Measurements from ENCODE around the gene LRP1B.

The LRP1B gene

GRCh38 chr2:141062031-141062430, 1068.8 kb downstream of the LRP1B start:
- DNase-seq: no peak
- Histone ChIP-seq H3K4me1 (ENCODE audit: control insufficient read depth, insufficient read depth, low read length, poor library complexity, severe bottlenecking) (no peaks in the 10 kb centered on the region), H3K27ac (ENCODE audit: insufficient read depth, low read length, poor library complexity, severe bottlenecking) (no peak overlapping the region), H3K9me3 (ENCODE audit: control insufficient read depth, low read length) (no peaks in the 10 kb centered on the region), H3K27me3 (replicated peaks; ENCODE audit: control insufficient read depth, insufficient read depth, low read length, poor library complexity, severe bottlenecking) (no peaks in the 10 kb centered on the region), H3K36me3 (ENCODE audit: control insufficient read depth, insufficient read depth, low read length) (no peaks in the 10 kb centered on the region), H3K4me3 (ENCODE audit: insufficient read depth, low read depth, low read length, poor library complexity, severe bottlenecking) (no peak overlapping the region)

GRCh38 chr2:141058556-141058955, 1072.3 kb downstream of the LRP1B start:
- Histone ChIP-seq H3K9me3 (ENCODE audit: control insufficient read depth, low read length) (no peaks in the 10 kb centered on the region), H3K36me3 (ENCODE audit: control insufficient read depth, insufficient read depth, low read length) (no peaks in the 10 kb centered on the region), H3K27me3 (replicated peaks; ENCODE audit: control insufficient read depth, insufficient read depth, low read length, poor library complexity, severe bottlenecking) (no peaks in the 10 kb centered on the region), H3K27ac (ENCODE audit: insufficient read depth, low read length, poor library complexity, severe bottlenecking) (no peak overlapping the region), H3K4me3 (ENCODE audit: insufficient read depth, low read depth, low read length, poor library complexity, severe bottlenecking) (no peak overlapping the region), H3K4me1 (ENCODE audit: control insufficient read depth, insufficient read depth, low read length, poor library complexity, severe bottlenecking) (no peaks in the 10 kb centered on the region)
- no peak for DNase-seq

GRCh38 chr2:141055531-141055930, 1075.3 kb downstream of the LRP1B start:
- no peaks in the 10 kb centered on the region for H3K36me3 ChIP-seq (ENCODE audit: control insufficient read depth, insufficient read depth, low read length)
- no peak overlapping the region for H3K27ac ChIP-seq (ENCODE audit: insufficient read depth, low read length, poor library complexity, severe bottlenecking)
- H3K4me1 ChIP-seq (ENCODE audit: control insufficient read depth, insufficient read depth, low read length, poor library complexity, severe bottlenecking): no peaks in the 10 kb centered on the region
- DNase-seq: no peak
- no peaks in the 10 kb centered on the region for H3K27me3 ChIP-seq (replicated peaks; ENCODE audit: control insufficient read depth, insufficient read depth, low read length, poor library complexity, severe bottlenecking)
- H3K4me3 ChIP-seq (ENCODE audit: insufficient read depth, low read depth, low read length, poor library complexity, severe bottlenecking): no peak overlapping the region
- no peaks in the 10 kb centered on the region for H3K9me3 ChIP-seq (ENCODE audit: control insufficient read depth, low read length)

- Histone ChIP-seq H3K36me3 (ENCODE audit: control insufficient read depth, insufficient read depth, low read length) (no peaks in the 10 kb centered on the region), H3K27me3 (replicated peaks; ENCODE audit: control insufficient read depth, insufficient read depth, low read length, poor library complexity, severe bottlenecking) (no peaks in the 10 kb centered on the region), H3K4me1 (ENCODE audit: control insufficient read depth, insufficient read depth, low read length, poor library complexity, severe bottlenecking) (no peaks in the 10 kb centered on the region), H3K9me3 (ENCODE audit: control insufficient read depth, low read length) (no peaks in the 10 kb centered on the region), H3K27ac (ENCODE audit: insufficient read depth, low read length, poor library complexity, severe bottlenecking) (no peak overlapping the region), H3K4me3 (ENCODE audit: insufficient read depth, low read depth, low read length, poor library complexity, severe bottlenecking) (no peak overlapping the region)
- no peak for DNase-seq
These were observed 1081.9 kb downstream of the LRP1B start for GRCh38 chr2:141048951-141049350.

- Histone ChIP-seq H3K36me3 (ENCODE audit: control insufficient read depth, insufficient read depth, low read length) (no peaks in the 10 kb centered on the region), H3K4me3 (ENCODE audit: insufficient read depth, low read depth, low read length, poor library complexity, severe bottlenecking) (no peak overlapping the region), H3K9me3 (ENCODE audit: control insufficient read depth, low read length) (no peaks in the 10 kb centered on the region), H3K4me1 (ENCODE audit: control insufficient read depth, insufficient read depth, low read length, poor library complexity, severe bottlenecking) (no peaks in the 10 kb centered on the region), H3K27ac (ENCODE audit: insufficient read depth, low read length, poor library complexity, severe bottlenecking) (no peak overlapping the region), H3K27me3 (replicated peaks; ENCODE audit: control insufficient read depth, insufficient read depth, low read length, poor library complexity, severe bottlenecking) (no peaks in the 10 kb centered on the region)
- no peak for DNase-seq
These were observed 1089.5 kb downstream of the LRP1B start for GRCh38 chr2:141041281-141041680.

GRCh38 chr2:141038341-141038740, 1092.5 kb downstream of the LRP1B start:
- no peaks in the 10 kb centered on the region for H3K27me3 ChIP-seq (replicated peaks; ENCODE audit: control insufficient read depth, insufficient read depth, low read length, poor library complexity, severe bottlenecking)

GRCh38 chr2:141037361-141037760, 1093.5 kb downstream of the LRP1B start:
- H3K27me3 ChIP-seq (replicated peaks; ENCODE audit: control insufficient read depth, insufficient read depth, low read length, poor library complexity, severe bottlenecking): no peaks in the 10 kb centered on the region
- DNase-seq: no peak
- H3K4me1 ChIP-seq (ENCODE audit: control insufficient read depth, insufficient read depth, low read length, poor library complexity, severe bottlenecking): no peaks in the 10 kb centered on the region
- H3K4me3 ChIP-seq (ENCODE audit: insufficient read depth, low read depth, low read length, poor library complexity, severe bottlenecking): no peak overlapping the region
- H3K36me3 ChIP-seq (ENCODE audit: control insufficient read depth, insufficient read depth, low read length): no peaks in the 10 kb centered on the region
- no peak overlapping the region for H3K27ac ChIP-seq (ENCODE audit: insufficient read depth, low read length, poor library complexity, severe bottlenecking)
- no peaks in the 10 kb centered on the region for H3K9me3 ChIP-seq (ENCODE audit: control insufficient read depth, low read length)

More at GRCh38 chr2:141038341-141038740, 1092.5 kb downstream of the LRP1B start:
- Histone ChIP-seq H3K36me3 (ENCODE audit: control insufficient read depth, insufficient read depth, low read length) (no peaks in the 10 kb centered on the region), H3K4me3 (ENCODE audit: insufficient read depth, low read depth, low read length, poor library complexity, severe bottlenecking) (no peak overlapping the region), H3K4me1 (ENCODE audit: control insufficient read depth, insufficient read depth, low read length, poor library complexity, severe bottlenecking) (no peaks in the 10 kb centered on the region), H3K27ac (ENCODE audit: insufficient read depth, low read length, poor library complexity, severe bottlenecking) (no peak overlapping the region), H3K9me3 (ENCODE audit: control insufficient read depth, low read length) (no peaks in the 10 kb centered on the region)
- DNase-seq: no peak

- Histone ChIP-seq H3K4me3 (ENCODE audit: insufficient read depth, low read depth, low read length, poor library complexity, severe bottlenecking) (no peak overlapping the region), H3K27ac (ENCODE audit: insufficient read depth, low read length, poor library complexity, severe bottlenecking) (no peak overlapping the region), H3K4me1 (ENCODE audit: control insufficient read depth, insufficient read depth, low read length, poor library complexity, severe bottlenecking) (no peaks in the 10 kb centered on the region), H3K9me3 (ENCODE audit: control insufficient read depth, low read length) (no peaks in the 10 kb centered on the region), H3K27me3 (replicated peaks; ENCODE audit: control insufficient read depth, insufficient read depth, low read length, poor library complexity, severe bottlenecking) (no peaks in the 10 kb centered on the region), H3K36me3 (ENCODE audit: control insufficient read depth, insufficient read depth, low read length) (no peaks in the 10 kb centered on the region)
- DNase-seq: no peak
These were observed 1094.9 kb downstream of the LRP1B start for GRCh38 chr2:141035846-141036420.

GRCh38 chr2:141029428-141030078, 1101.3 kb downstream of the LRP1B start:
- H3K27ac ChIP-seq (ENCODE audit: insufficient read depth, low read length, poor library complexity, severe bottlenecking): no peak overlapping the region
- H3K4me1 ChIP-seq (ENCODE audit: control insufficient read depth, insufficient read depth, low read length, poor library complexity, severe bottlenecking): no peaks in the 10 kb centered on the region
- H3K4me3 ChIP-seq (ENCODE audit: insufficient read depth, low read depth, low read length, poor library complexity, severe bottlenecking): no peak overlapping the region
- no peaks in the 10 kb centered on the region for H3K27me3 ChIP-seq (replicated peaks; ENCODE audit: control insufficient read depth, insufficient read depth, low read length, poor library complexity, severe bottlenecking)
- no peaks in the 10 kb centered on the region for H3K9me3 ChIP-seq (ENCODE audit: control insufficient read depth, low read length)
- no peaks in the 10 kb centered on the region for H3K36me3 ChIP-seq (ENCODE audit: control insufficient read depth, insufficient read depth, low read length)
- DNase-seq: no peak

- H3K9me3 ChIP-seq (ENCODE audit: control insufficient read depth, low read length): no peaks in the 10 kb centered on the region
- H3K4me1 ChIP-seq (ENCODE audit: control insufficient read depth, insufficient read depth, low read length, poor library complexity, severe bottlenecking): no peaks in the 10 kb centered on the region
- no peak overlapping the region for H3K4me3 ChIP-seq (ENCODE audit: insufficient read depth, low read depth, low read length, poor library complexity, severe bottlenecking)
- no peaks in the 10 kb centered on the region for H3K27me3 ChIP-seq (replicated peaks; ENCODE audit: control insufficient read depth, insufficient read depth, low read length, poor library complexity, severe bottlenecking)
- no peak for DNase-seq
- H3K36me3 ChIP-seq (ENCODE audit: control insufficient read depth, insufficient read depth, low read length): no peaks in the 10 kb centered on the region
- H3K27ac ChIP-seq (ENCODE audit: insufficient read depth, low read length, poor library complexity, severe bottlenecking): no peak overlapping the region
These were observed 1103.6 kb downstream of the LRP1B start for GRCh38 chr2:141027221-141027620.

Data from effector memory CD4-positive, alpha-beta T cell (primary cell).